Keratinocyte (primary cell): ENCODE results near the gene RHEX. TPM values are rescaled to one million over a fixed set of nuclear protein-coding genes. Genes with fewer than 3 reads are reported as not detected.

Experiments used
- DNase-seq: peaks from one replicate; pipeline ENCODE4 v3.0.0-alpha.2; 2011; ENCODE audit warnings: low read depth, missing footprints, low spot score
- FAIRE-seq: peaks from 2 replicates; lab custom pipeline; 2011; peaks lifted over from hg19 to GRCh38; lab: Jason Lieb, UNC
- H2AFZ ChIP-seq: 2 replicates; pipeline ENCODE4 v1.6.0; 2012; ENCODE audit warnings: low read length, control low read depth, inconsistent platforms; ENCODE audit not compliant: control insufficient read depth
- H3K27ac ChIP-seq: 2 replicates; pipeline ENCODE4 v1.5.1; 2011; ENCODE audit warnings: low read length; ENCODE audit not compliant: control insufficient read depth, insufficient read depth
- H3K27me3 ChIP-seq: 3 replicates; pipeline ENCODE4 v1.6.0; 2011; ENCODE audit warnings: low read length; ENCODE audit not compliant: control insufficient read depth, insufficient read depth; ENCODE audit errors: extremely low read depth
- H3K36me3 ChIP-seq, 2 experiments: 2 replicates in 1 of 2; 3 replicates in 1 of 2; pipeline ENCODE4 v1.5.1; 2011; ENCODE audit warnings: low read length in 2 of 2, mild to moderate bottlenecking in 1 of 2; ENCODE audit not compliant: control insufficient read depth in 2 of 2, insufficient read depth in 2 of 2; ENCODE audit errors: extremely low read depth in 1 of 2
- H3K4me1 ChIP-seq: 3 replicates; pipeline ENCODE4 v1.5.1; 2011; ENCODE audit warnings: low read length; ENCODE audit not compliant: control insufficient read depth, insufficient read depth; ENCODE audit errors: extremely low read depth
- H3K4me2 ChIP-seq: 3 replicates; pipeline ENCODE4 v1.6.0; 2011; ENCODE audit warnings: low read depth, low read length; ENCODE audit not compliant: control insufficient read depth, insufficient read depth; ENCODE audit errors: extremely low read depth
- H3K4me3 ChIP-seq, 3 experiments: fragments of 200-600 bp in 1 of 3; sonication (generic) in 1 of 3; 2 replicates in 2 of 3; 3 replicates in 1 of 3; pipeline ENCODE4 v1.5.1; 2011 to 2016; ENCODE audit warnings: low read length in 3 of 3, mild to moderate bottlenecking in 3 of 3, control low read depth in 2 of 3, inconsistent platforms in 1 of 3, low read depth in 1 of 3, mixed read lengths in 1 of 3, mixed run types in 1 of 3, moderate library complexity in 1 of 3; ENCODE audit not compliant: control insufficient read depth in 2 of 3, insufficient read depth in 2 of 3; ENCODE audit errors: extremely low read depth in 1 of 3
- H3K79me2 ChIP-seq: 2 replicates; pipeline ENCODE4 v1.6.0; 2012; ENCODE audit warnings: low read length; ENCODE audit not compliant: control insufficient read depth, insufficient read depth
- H3K9ac ChIP-seq: 3 replicates; pipeline ENCODE4 v1.6.0; 2011; ENCODE audit warnings: low read length; ENCODE audit not compliant: control insufficient read depth, insufficient read depth; ENCODE audit errors: extremely low read depth
- H3K9me1 ChIP-seq: 3 replicates; pipeline ENCODE4 v1.6.0; 2011; ENCODE audit warnings: low read length; ENCODE audit not compliant: control insufficient read depth, insufficient read depth; ENCODE audit errors: extremely low read depth
- H3K9me3 ChIP-seq: 2 replicates; pipeline ENCODE4 v1.5.1; 2012; ENCODE audit warnings: low read depth, low read length; ENCODE audit not compliant: control insufficient read depth
- H4K20me1 ChIP-seq: 3 replicates; pipeline ENCODE4 v1.6.0; 2011; ENCODE audit warnings: low read length; ENCODE audit not compliant: control insufficient read depth, insufficient read depth; ENCODE audit errors: extremely low read depth
- CTCF ChIP-seq, 3 experiments: IDR thresholded peaks in 1 of 3; conservative IDR thresholded peaks in 1 of 3; optimal IDR thresholded peaks in 1 of 3; 2 replicates in 2 of 3; 3 replicates in 1 of 3; pipeline versions ENCODE3 to v1.5.1; 2011; ENCODE audit warnings: low read length in 3 of 3, mild to moderate bottlenecking in 3 of 3, moderate library complexity in 2 of 3, control low read depth in 1 of 3, inconsistent platforms in 1 of 3; ENCODE audit not compliant: insufficient read depth in 2 of 3; ENCODE audit errors: extremely low read depth in 1 of 3
- EZH2 ChIP-seq: IDR thresholded peaks from one replicate; pipeline ENCODE4 v1.6.1; 2012; ENCODE audit warnings: inconsistent platforms, mild to moderate bottlenecking, low read length, moderate library complexity
- dilution Hi-C: fragments of 300-500 bp; cut with MboI; formaldehyde crosslinking; loops from one replicate; pipeline ENCODE4 v1.7.0; 2020; ENCODE audit warnings: low sequenced_read_pairs; ENCODE audit not compliant: extremely low pct_ligation_motif_present
- polyA plus RNA-seq, 5 experiments: library from polyadenylated mRNA; depleted of rRNA in 3 of 5; stranded (reverse) in 3 of 5; stranded (forward) in 1 of 5; unstranded in 1 of 5; fragments of >200 nt; gene quantifications; 1 replicate in 1 of 5; 2 replicates in 3 of 5; 3 replicates in 1 of 5; pipeline versions ENCODE4 v1.2.1 to v1.2.3, GENCODE V29; 2011 to 2012; ENCODE audit warnings: missing spikeins in 2 of 5, low read depth in 1 of 5, low replicate concordance in 1 of 5

Gene RHEX
- polyA plus RNA-seq, 1 donor (not counting 4 experiments of a cell fraction or from before 2014, with no cell fraction given), result not detected

GRCh38 chr1:206122686-206123085 lies 69.7 kb downstream of the RHEX start:
- H3K27me3 ChIP-seq, result peaks cover 7% of the 10 kb centered on the region
- H3K27ac ChIP-seq, result no peak overlapping the region
- H4K20me1 ChIP-seq, result no peaks in the 10 kb centered on the region
- H3K9me1 ChIP-seq, result no peaks in the 10 kb centered on the region
- peaks cover 2% of the 10 kb centered on the region for H3K4me1 ChIP-seq
- dilution Hi-C loops, result no loop called here
- H3K79me2 ChIP-seq, result no peaks in the 10 kb centered on the region
- H3K9me3 ChIP-seq, result no peaks in the 10 kb centered on the region
- peak; percentile 23 for FAIRE-seq
- H3K4me3 ChIP-seq, result no peak overlapping the region
- H3K4me2 ChIP-seq, result no peak overlapping the region
- H3K9ac ChIP-seq, result no peak overlapping the region
- H2AFZ ChIP-seq, result no peak overlapping the region
- DNase-seq, result no peak
- TF ChIP-seq EZH2, result no peak
- no peak for TF ChIP-seq CTCF (optimal IDR thresholded peaks at IDR 0.05 in 1 of 3, IDR thresholded peaks at IDR 0.05 in 1 of 3, conservative IDR thresholded peaks at IDR 0.05 in 1 of 3; ENCODE audit: extremely low read depth in 1 of 3, insufficient read depth in 2 of 3, low read length in 3 of 3)
- H3K36me3 ChIP-seq, result no peaks in the 10 kb centered on the region

GRCh38 chr1:206125346-206125745 lies 72.4 kb downstream of the RHEX start:
- no peak for TF ChIP-seq EZH2
- no peak for TF ChIP-seq CTCF (optimal IDR thresholded peaks at IDR 0.05 in 1 of 3, IDR thresholded peaks at IDR 0.05 in 1 of 3, conservative IDR thresholded peaks at IDR 0.05 in 1 of 3; ENCODE audit: extremely low read depth in 1 of 3, insufficient read depth in 2 of 3, low read length in 3 of 3)
- peaks cover 5% of the 10 kb centered on the region for H3K4me1 ChIP-seq
- H3K4me2 ChIP-seq, result no peak overlapping the region
- no peak overlapping the region for H2AFZ ChIP-seq
- no peak overlapping the region for H3K4me3 ChIP-seq
- dilution Hi-C loops, result no loop called here
- H3K9ac ChIP-seq, result no peak overlapping the region
- H3K27ac ChIP-seq, result no peak overlapping the region
- no peaks in the 10 kb centered on the region for H3K36me3 ChIP-seq
- H3K9me3 ChIP-seq, result no peaks in the 10 kb centered on the region
- no peak for DNase-seq
- no peak for FAIRE-seq
- H3K9me1 ChIP-seq, result no peaks in the 10 kb centered on the region
- H4K20me1 ChIP-seq, result no peaks in the 10 kb centered on the region
- no peaks in the 10 kb centered on the region for H3K27me3 ChIP-seq
- H3K79me2 ChIP-seq, result no peaks in the 10 kb centered on the region
